T-helper 17 cell (primary cell): ENCODE results near the gene NPW. TPM values are rescaled to one million over a fixed set of nuclear protein-coding genes. Genes with fewer than 3 reads are reported as not detected.
"Not testable (repeated sequence)": the region's sequence is repeated elsewhere in the genome, so short reads cannot be mapped to it uniquely, and the experiment has no call there.

ENCODE experiments used
- ATAC-seq: fragments of 150-1000 bp; cut with Tn5 transposase; 2 replicates; pipeline ENCODE4 v1.10.0; 2021; ENCODE audit warnings: mild to moderate bottlenecking, moderate library complexity
- DNase-seq, 3 donors: peaks; one replicate each; pipeline versions ENCODE4 v3.0.0 to v3.0.0-alpha.2; 2020 to 2021
- H3K9me3 ChIP-seq: one replicate; pipeline ENCODE4 v1.7.0; 2013; ENCODE audit warnings: low read length, mild to moderate bottlenecking; ENCODE audit not compliant: control insufficient read depth, poor library complexity, severe bottlenecking
- H3K27ac Mint-ChIP-seq: one replicate; pipeline ENCODE4 v1.8.0; 2022; ENCODE audit warnings: mild to moderate bottlenecking, moderate library complexity, mixed read lengths
- H3K27me3 Mint-ChIP-seq: one replicate; pipeline ENCODE4 v1.8.0; 2022; ENCODE audit warnings: mixed read lengths
- H3K36me3 Mint-ChIP-seq: one replicate; pipeline ENCODE4 v1.8.0; 2022; ENCODE audit warnings: low read depth, mixed read lengths
- H3K4me1 Mint-ChIP-seq: one replicate; pipeline ENCODE4 v1.8.0; 2022; ENCODE audit warnings: mild to moderate bottlenecking, mixed read lengths
- H3K4me3 Mint-ChIP-seq: one replicate; pipeline ENCODE4 v1.8.0; 2022; ENCODE audit warnings: mild to moderate bottlenecking, moderate library complexity, mixed read lengths
- total RNA-seq, 4 donors: library from RNA in 2 of 4; stranded (reverse) in 2 of 4; gene quantifications; one replicate each; pipeline ENCODE4 v1.2.3 and lab custom pipeline; 2022 to 2026

Gene NPW
- total RNA-seq, 2 donors from 2014 or later: 2.0 TPM; not detected in 1

DNA sequence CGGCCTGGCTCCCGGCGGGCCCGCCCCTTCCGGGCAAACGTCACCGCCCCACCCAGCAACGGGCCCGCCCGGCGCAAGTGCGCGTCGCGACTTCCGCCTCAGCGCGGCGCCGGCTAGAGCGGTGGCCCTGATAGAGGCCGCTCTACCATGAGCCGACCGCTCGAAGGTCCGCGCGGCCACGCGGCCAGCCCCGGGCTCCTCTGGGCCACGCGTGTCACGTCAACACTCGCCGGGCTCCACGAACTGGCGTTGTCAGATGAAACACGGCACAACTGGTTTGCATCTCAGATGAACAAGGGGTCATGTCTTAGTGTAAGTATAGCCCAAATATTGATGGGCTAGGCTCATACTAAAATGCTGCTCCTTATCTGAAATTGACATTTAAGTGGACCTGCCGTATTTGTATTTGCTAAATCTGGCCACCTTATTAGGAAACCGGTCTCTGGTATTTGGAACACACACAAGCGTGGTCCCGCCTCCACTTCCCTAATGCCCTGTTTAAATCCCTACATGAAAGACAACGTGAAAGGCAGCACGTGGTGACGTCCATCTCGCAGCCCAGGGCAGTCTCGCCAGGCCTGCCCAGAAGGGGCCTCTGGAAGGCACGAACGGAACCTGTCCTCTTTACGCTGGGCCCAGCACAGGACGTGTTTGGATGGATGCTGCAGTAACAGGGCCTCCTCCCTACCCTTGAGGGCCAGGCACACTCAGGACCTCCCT lies 9.6 kb upstream of the NPW start, which contains the start of gene ZNF598:
ZNF598 (minus strand) TSS at position 31 of the 720 bp plus-strand sequence.
- Mint-ChIP-seq H3K27ac (peak within 1 kb of the TSS; percentile 91), H3K27me3 (no peaks in the 10 kb centered on the region), H3K36me3 (no peaks in the 10 kb centered on the region), H3K4me1 (peaks cover 23% of the 10 kb centered on the region), H3K4me3 (peak within 1 kb of the TSS; percentile 88)
- no peaks in the 10 kb centered on the region for H3K9me3 ChIP-seq
- ATAC-seq: peak; percentile 96
- peak; percentile 72 to 79 (median 72) for DNase-seq

DNA sequence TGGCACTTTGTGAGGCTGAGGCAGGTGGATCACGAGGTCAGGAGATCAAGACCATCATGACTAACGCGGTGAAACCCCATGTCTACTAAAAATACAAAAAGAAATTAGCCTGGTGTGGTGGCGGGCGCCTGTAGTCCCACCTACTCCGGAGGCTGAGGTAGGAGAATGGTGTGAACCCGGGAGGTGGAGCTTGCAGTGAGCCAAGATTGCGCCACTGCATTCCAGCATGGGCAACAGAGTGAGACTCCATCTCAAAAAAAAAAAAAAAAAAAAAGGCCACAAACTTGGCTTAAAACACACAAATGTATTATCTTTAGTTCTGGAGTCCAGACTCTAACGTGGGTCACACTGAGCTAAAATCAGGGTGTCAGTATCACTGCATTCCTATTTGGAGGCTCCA lies 7.9 kb upstream of the NPW start:
- not testable (repeated sequence) for H3K9me3 ChIP-seq, H3K27ac Mint-ChIP-seq, H3K4me3 Mint-ChIP-seq, DNase-seq, H3K36me3 Mint-ChIP-seq, H3K27me3 Mint-ChIP-seq, ATAC-seq
- H3K4me1 Mint-ChIP-seq: peaks cover 19% of the 10 kb centered on the region

DNA sequence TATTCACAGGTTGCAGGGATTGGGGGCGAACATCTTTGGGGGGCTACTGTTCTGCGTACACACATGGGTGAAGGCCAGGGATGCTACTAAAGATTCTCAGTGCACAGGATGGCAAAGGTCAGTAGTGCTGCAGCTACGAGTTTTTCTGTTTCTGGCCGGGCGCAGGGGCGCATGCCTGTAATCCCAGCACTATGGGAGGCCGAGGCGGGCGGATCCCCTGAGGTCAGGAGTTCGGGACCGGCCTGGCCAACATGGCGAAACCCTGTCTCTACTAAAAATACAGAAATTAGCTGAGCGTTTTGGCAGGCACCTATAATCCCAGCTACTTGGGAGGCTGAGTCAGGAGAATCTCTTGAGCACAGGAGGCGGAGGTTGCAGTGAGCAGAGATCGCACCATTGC lies 6.1 kb upstream of the NPW start:
- Mint-ChIP-seq H3K36me3 (no peaks in the 10 kb centered on the region), H3K27me3 (peaks cover under 1% of the 10 kb centered on the region), H3K4me3 (no peak overlapping the region), H3K4me1 (peaks cover 7% of the 10 kb centered on the region), H3K27ac (no peak overlapping the region)
- ATAC-seq: no peak
- DNase-seq: no peak
- no peaks in the 10 kb centered on the region for H3K9me3 ChIP-seq

GRCh38 chr16:2015117-2015946 lies 4.3 kb upstream of the NPW start:
- Mint-ChIP-seq H3K27me3 (peaks cover 6% of the 10 kb centered on the region), H3K36me3 (peaks cover 2% of the 10 kb centered on the region), H3K4me1 (no peaks in the 10 kb centered on the region), H3K4me3 (no peak overlapping the region), H3K27ac (no peak overlapping the region)
- no peaks in the 10 kb centered on the region for H3K9me3 ChIP-seq
- no peak for DNase-seq
- ATAC-seq: no peak

DNA sequence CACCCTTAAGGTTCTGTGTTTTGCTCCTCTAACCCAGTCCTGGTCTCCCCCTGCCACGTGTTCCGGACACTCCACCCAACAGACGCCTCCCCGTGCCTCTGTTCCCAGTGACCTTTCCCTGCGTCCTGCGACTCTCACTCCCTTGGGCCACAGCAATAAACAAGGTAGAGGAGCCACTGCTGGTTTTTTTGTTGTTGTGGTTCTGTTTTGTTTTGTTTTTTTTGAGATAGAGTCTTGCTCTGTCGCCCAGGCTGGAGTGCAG lies 3.7 kb upstream of the NPW start:
- Mint-ChIP-seq H3K27ac (no peak overlapping the region), H3K4me3 (no peak overlapping the region), H3K36me3 (peaks cover 2% of the 10 kb centered on the region), H3K27me3 (peaks cover 11% of the 10 kb centered on the region), H3K4me1 (no peaks in the 10 kb centered on the region)
- no peak for DNase-seq
- no peaks in the 10 kb centered on the region for H3K9me3 ChIP-seq
- no peak for ATAC-seq

GRCh38 chr16:2016407-2016922 lies 3.1 kb upstream of the NPW start:
- no peak for ATAC-seq
- no peaks in the 10 kb centered on the region for H3K9me3 ChIP-seq
- H3K36me3 Mint-ChIP-seq: peaks cover 2% of the 10 kb centered on the region
- no peak overlapping the region for H3K27ac Mint-ChIP-seq
- no peak overlapping the region for H3K4me3 Mint-ChIP-seq
- H3K27me3 Mint-ChIP-seq: peaks cover 12% of the 10 kb centered on the region
- no peaks in the 10 kb centered on the region for H3K4me1 Mint-ChIP-seq
- DNase-seq: no peak

DNA sequence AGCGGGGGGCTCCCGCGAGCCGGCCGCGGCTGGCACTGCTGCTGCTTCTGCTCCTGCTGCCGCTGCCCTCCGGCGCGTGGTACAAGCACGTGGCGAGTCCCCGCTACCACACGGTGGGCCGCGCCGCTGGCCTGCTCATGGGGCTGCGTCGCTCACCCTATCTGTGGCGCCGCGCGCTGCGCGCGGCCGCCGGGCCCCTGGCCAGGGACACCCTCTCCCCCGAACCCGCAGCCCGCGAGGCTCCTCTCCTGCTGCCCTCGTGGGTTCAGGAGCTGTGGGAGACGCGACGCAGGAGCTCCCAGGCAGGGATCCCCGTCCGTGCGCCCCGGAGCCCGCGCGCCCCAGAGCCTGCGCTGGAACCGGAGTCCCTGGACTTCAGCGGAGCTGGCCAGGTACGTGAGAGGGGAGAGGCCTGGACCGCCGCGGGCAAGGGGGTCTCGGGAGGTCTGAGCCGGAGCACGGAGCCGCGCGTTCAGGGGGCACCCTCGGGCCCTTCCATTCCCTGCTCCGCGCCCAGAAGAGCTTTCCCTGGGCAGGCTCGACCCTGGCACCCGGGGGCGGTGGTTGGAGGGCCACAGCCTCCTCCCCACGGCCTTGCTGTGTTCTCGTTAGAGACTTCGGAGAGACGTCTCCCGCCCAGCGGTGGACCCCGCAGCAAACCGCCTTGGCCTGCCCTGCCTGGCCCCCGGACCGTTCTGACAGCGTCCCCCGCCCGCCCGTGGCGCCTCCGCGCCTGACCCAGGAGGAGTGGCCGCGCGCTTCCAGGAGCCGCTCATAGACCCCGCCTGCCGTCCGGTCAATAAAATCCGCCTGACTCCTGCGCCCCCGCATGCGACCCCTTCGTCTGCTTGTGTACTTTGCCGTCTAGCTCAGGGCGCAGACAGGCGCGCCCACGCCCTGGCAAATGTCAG lies 591 bp downstream of the NPW start:
- peaks cover 7% of the 10 kb centered on the region for H3K4me1 Mint-ChIP-seq
- H3K36me3 Mint-ChIP-seq: peaks cover 2% of the 10 kb centered on the region
- H3K27me3 Mint-ChIP-seq: peaks cover 21% of the 10 kb centered on the region
- no peaks in the 10 kb centered on the region for H3K9me3 ChIP-seq
- no peak overlapping the region for H3K27ac Mint-ChIP-seq
- DNase-seq (no peak), ATAC-seq (no peak)
- H3K4me3 Mint-ChIP-seq: peak overlapping the region; percentile 39

GRCh38 chr16:2022723-2023091 lies 3.1 kb downstream of the NPW start:
- DNase-seq (peak in 1 of 3 donors; percentile 17), ATAC-seq (peak; percentile 20)
- H3K36me3 Mint-ChIP-seq: peaks cover 2% of the 10 kb centered on the region
- no peaks in the 10 kb centered on the region for H3K9me3 ChIP-seq
- H3K27me3 Mint-ChIP-seq: peaks cover 21% of the 10 kb centered on the region
- H3K4me1 Mint-ChIP-seq: peaks cover 10% of the 10 kb centered on the region
- peak overlapping the region; percentile 82 for H3K4me3 Mint-ChIP-seq
- H3K27ac Mint-ChIP-seq: peak overlapping the region; percentile 43

GRCh38 chr16:2023092-2024031 lies 3.8 kb downstream of the NPW start:
- DNase-seq: peak; percentile 96 to 97 (median 97)
- H3K27ac Mint-ChIP-seq: peak overlapping the region; percentile 43

GRCh38 chr16:2024032-2024420 lies 4.4 kb downstream of the NPW start:
- ATAC-seq (no peak), DNase-seq (no peak)
- H3K9me3 ChIP-seq: no peaks in the 10 kb centered on the region
- peaks cover 10% of the 10 kb centered on the region for H3K4me1 Mint-ChIP-seq
- peak overlapping the region; percentile 47 for H3K4me3 Mint-ChIP-seq
- no peak overlapping the region for H3K27ac Mint-ChIP-seq
- H3K36me3 Mint-ChIP-seq: peaks cover 2% of the 10 kb centered on the region
- peaks cover 16% of the 10 kb centered on the region for H3K27me3 Mint-ChIP-seq

More at GRCh38 chr16:2023092-2024031, 3.8 kb downstream of the NPW start:
- peaks cover 21% of the 10 kb centered on the region for H3K27me3 Mint-ChIP-seq
- H3K36me3 Mint-ChIP-seq: peaks cover 2% of the 10 kb centered on the region
- H3K4me3 Mint-ChIP-seq: peak overlapping the region; percentile 82
- no peaks in the 10 kb centered on the region for H3K9me3 ChIP-seq
- peaks cover 10% of the 10 kb centered on the region for H3K4me1 Mint-ChIP-seq
- peak; percentile 93 for ATAC-seq

DNA sequence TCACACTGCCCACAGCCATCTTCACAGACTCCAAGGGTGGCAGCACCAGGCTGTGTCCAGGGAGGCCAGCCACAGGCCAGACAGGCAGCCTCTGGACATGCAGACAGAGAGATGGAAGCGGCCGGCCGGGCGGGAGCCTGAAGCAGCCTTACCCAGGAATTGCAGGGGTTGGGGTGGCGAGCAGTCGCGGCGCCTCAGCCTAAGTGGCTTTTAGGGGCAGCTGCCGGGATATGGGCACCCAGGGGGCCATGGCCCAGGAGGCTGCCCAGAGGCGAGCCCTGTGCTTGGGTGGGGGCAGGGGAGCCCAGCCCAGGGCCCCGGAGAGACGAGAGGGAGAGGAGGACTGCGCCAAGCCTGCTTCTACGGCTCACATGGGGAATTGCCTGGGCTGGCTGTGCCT lies 5.7 kb downstream of the NPW start:
- no peaks in the 10 kb centered on the region for H3K9me3 ChIP-seq
- Mint-ChIP-seq H3K36me3 (no peaks in the 10 kb centered on the region), H3K27me3 (peaks cover 16% of the 10 kb centered on the region), H3K4me1 (peaks cover 10% of the 10 kb centered on the region), H3K27ac (no peak overlapping the region), H3K4me3 (peak overlapping the region; percentile 73)
- ATAC-seq (no peak), DNase-seq (no peak)

- H3K27me3 Mint-ChIP-seq: peaks cover 9% of the 10 kb centered on the region
- H3K36me3 Mint-ChIP-seq: no peaks in the 10 kb centered on the region
- no peak for DNase-seq
- H3K27ac Mint-ChIP-seq: no peak overlapping the region
- no peaks in the 10 kb centered on the region for H3K9me3 ChIP-seq
- H3K4me3 Mint-ChIP-seq: peak overlapping the region; percentile 73
- no peak for ATAC-seq
- peaks cover 10% of the 10 kb centered on the region for H3K4me1 Mint-ChIP-seq
These were observed 6.4 kb downstream of the NPW start for GRCh38 chr16:2025878-2026460.
